Measurements from ENCODE around the gene PCBP2.

DNA sequence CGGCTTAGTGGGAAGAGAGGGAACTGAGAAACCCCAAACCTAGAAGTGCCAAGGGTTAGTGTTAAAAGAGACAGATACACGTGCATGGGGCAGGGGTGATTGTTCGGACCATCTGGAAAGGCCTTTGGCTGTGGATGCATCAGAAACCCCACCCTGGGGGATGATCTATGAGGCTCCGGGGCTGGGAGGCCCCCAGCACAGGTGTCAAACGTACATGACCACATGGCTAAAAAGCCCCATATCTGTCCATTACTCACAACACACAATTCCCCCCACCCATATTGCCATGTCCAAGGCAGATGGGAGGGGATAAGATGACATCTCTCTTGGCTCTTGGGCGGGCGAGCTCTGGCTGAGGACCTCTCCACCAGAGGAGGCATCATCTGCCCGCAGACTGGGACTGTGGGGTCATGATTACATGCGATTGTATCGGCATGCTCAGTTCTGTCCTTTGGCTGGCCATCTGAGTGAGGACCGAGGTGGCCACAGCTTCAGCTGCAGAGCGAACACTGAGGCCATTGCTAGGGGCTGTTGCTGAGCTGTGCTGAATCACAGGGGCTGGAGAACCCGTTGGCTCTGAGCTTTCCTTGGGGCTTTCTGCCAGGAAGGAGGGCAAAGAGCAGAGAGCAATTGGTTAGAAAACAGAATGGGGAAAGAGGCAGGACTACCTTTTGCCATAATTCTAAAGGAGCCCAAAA, 65.0 kb downstream of the PCBP2 start:
- TF ChIP-seq, protein P1, sequence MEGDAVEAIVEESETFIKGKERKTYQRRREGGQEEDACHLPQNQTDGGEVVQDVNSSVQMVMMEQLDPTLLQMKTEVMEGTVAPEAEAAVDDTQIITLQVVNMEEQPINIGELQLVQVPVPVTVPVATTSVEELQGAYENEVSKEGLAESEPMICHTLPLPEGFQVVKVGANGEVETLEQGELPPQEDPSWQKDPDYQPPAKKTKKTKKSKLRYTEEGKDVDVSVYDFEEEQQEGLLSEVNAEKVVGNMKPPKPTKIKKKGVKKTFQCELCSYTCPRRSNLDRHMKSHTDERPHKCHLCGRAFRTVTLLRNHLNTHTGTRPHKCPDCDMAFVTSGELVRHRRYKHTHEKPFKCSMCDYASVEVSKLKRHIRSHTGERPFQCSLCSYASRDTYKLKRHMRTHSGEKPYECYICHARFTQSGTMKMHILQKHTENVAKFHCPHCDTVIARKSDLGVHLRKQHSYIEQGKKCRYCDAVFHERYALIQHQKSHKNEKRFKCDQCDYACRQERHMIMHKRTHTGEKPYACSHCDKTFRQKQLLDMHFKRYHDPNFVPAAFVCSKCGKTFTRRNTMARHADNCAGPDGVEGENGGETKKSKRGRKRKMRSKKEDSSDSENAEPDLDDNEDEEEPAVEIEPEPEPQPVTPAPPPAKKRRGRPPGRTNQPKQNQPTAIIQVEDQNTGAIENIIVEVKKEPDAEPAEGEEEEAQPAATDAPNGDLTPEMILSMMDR (IDR thresholded peaks at IDR 0.05): no peak
- no peak for TF ChIP-seq TEAD4 (CRISPR knock-in tag; IDR thresholded peaks at IDR 0.05)
- TF ChIP-seq E2F5 (CRISPR knock-in tag; IDR thresholded peaks at IDR 0.05): no peak
- no peak for TF ChIP-seq CREB1 (CRISPR knock-in tag; IDR thresholded peaks at IDR 0.05)
- TF ChIP-seq ESRRA (CRISPR knock-in tag; IDR thresholded peaks at IDR 0.05; ENCODE audit: borderline replicate concordance): no peak
- TF ChIP-seq, protein P2, sequence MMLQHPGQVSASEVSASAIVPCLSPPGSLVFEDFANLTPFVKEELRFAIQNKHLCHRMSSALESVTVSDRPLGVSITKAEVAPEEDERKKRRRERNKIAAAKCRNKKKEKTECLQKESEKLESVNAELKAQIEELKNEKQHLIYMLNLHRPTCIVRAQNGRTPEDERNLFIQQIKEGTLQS (CRISPR knock-in tag; conservative IDR thresholded peaks at IDR 0.05): no peak
- TF ChIP-seq, protein P3, sequence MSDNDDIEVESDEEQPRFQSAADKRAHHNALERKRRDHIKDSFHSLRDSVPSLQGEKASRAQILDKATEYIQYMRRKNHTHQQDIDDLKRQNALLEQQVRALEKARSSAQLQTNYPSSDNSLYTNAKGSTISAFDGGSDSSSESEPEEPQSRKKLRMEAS (CRISPR knock-in tag; IDR thresholded peaks at IDR 0.05): no peak
- no peak for TF ChIP-seq FOXK1 (CRISPR knock-in tag; IDR thresholded peaks at IDR 0.05)
- TF ChIP-seq GABPB1 (CRISPR knock-in tag; IDR thresholded peaks at IDR 0.05): no peak
- TF ChIP-seq ZNF416 (CRISPR knock-in tag; IDR thresholded peaks at IDR 0.05): no peak
